Fibroblast of lung (primary cell): ENCODE measurements around the gene GOLT1B. TPM values are rescaled to one million over a fixed set of nuclear protein-coding genes. Genes with fewer than 3 reads are reported as not detected.

Source experiments
- DNase-seq, 2 donors: peaks; one replicate each; pipeline versions ENCODE4 v3.0.0 to v3.0.0-alpha.2; 2010; ENCODE audit warnings: low read depth in 2 of 2
- H2AFZ ChIP-seq: 2 replicates; pipeline ENCODE4 v1.5.1; 2012; ENCODE audit warnings: low read length, control low read depth, inconsistent platforms
- H3K27ac ChIP-seq: 2 replicates; pipeline ENCODE4 v1.5.1; 2011; ENCODE audit warnings: low read length, control low read depth; ENCODE audit not compliant: insufficient read depth
- H3K27me3 ChIP-seq: 2 replicates; pipeline ENCODE4 v1.5.1; 2011; ENCODE audit warnings: mild to moderate bottlenecking, low read length; ENCODE audit not compliant: control insufficient read depth, insufficient read depth
- H3K36me3 ChIP-seq: 2 replicates; pipeline ENCODE4 v1.5.1; 2011; ENCODE audit warnings: low read length; ENCODE audit not compliant: control insufficient read depth, insufficient read depth
- H3K4me1 ChIP-seq: 2 replicates; pipeline ENCODE4 v1.5.1; 2011; ENCODE audit warnings: low read length; ENCODE audit not compliant: control insufficient read depth, insufficient read depth; ENCODE audit errors: extremely low read depth
- H3K4me2 ChIP-seq: 2 replicates; pipeline ENCODE4 v1.5.1; 2011; ENCODE audit warnings: low read length, control low read depth; ENCODE audit not compliant: insufficient read depth; ENCODE audit errors: extremely low read depth
- H3K4me3 ChIP-seq, 4 experiments: fragments of 200-600 bp in 1 of 4; sonication (generic) in 1 of 4; replicated peaks in 1 of 4; 2 replicates each; pipeline ENCODE4 v1.5.1; 2011 to 2016; ENCODE audit warnings: low read length in 4 of 4, low read depth in 3 of 4, mild to moderate bottlenecking in 3 of 4, control low read depth in 2 of 4, inconsistent platforms in 1 of 4, mixed read lengths in 1 of 4; ENCODE audit not compliant: insufficient read depth in 1 of 4; ENCODE audit errors: control extremely low read depth in 1 of 4
- H3K79me2 ChIP-seq: 2 replicates; pipeline ENCODE4 v1.5.1; 2012; ENCODE audit warnings: mild to moderate bottlenecking, low read length, inconsistent platforms; ENCODE audit not compliant: control insufficient read depth, insufficient read depth
- H3K9ac ChIP-seq: 2 replicates; pipeline ENCODE4 v1.5.1; 2011; ENCODE audit warnings: mild to moderate bottlenecking, low read length, control low read depth; ENCODE audit not compliant: insufficient read depth
- H3K9me3 ChIP-seq: 2 replicates; pipeline ENCODE4 v1.5.1; 2012; ENCODE audit warnings: low read depth, low read length; ENCODE audit not compliant: control insufficient read depth, insufficient read depth
- H4K20me1 ChIP-seq: 2 replicates; pipeline ENCODE4 v1.5.1; 2011; ENCODE audit warnings: low read length; ENCODE audit not compliant: control insufficient read depth, insufficient read depth; ENCODE audit errors: extremely low read depth
- CTCF ChIP-seq, 2 donors: IDR thresholded peaks in 1 of 2; conservative IDR thresholded peaks in 1 of 2; 1 replicate in 1 of 2; 2 replicates in 1 of 2; pipeline ENCODE4 v1.5.1; 2011 to 2012; ENCODE audit warnings: low read length in 2 of 2, control low read depth in 1 of 2, inconsistent platforms in 1 of 2, low read depth in 1 of 2, mild to moderate bottlenecking in 1 of 2
- EZH2 ChIP-seq: IDR thresholded peaks from 2 replicates; pipeline ENCODE4 v1.5.1; 2012; ENCODE audit warnings: low read length, control low read depth, mild to moderate bottlenecking; ENCODE audit errors: missing control alignments
- polyA plus RNA-seq, 2 donors: library from polyadenylated mRNA; depleted of rRNA in 1 of 2; stranded (reverse) in 1 of 2; unstranded in 1 of 2; fragments of >200 nt; gene quantifications; 2 replicates each; pipeline ENCODE4 v1.2.1, GENCODE V29; 2011 to 2012; ENCODE audit warnings: missing spikeins in 1 of 2
- total RNA-seq: library from RNA; depleted of rRNA; stranded (reverse); fragments of >200 nt; gene quantifications from 2 replicates; pipeline ENCODE4 v1.2.1, GENCODE V29; 2014

Gene GOLT1B
- total and polyA plus RNA-seq, 2 donors (not counting 1 experiment from before 2014, with no cell fraction given), result 41.3 to 56.8 TPM

GRCh38 chr12:21476949-21477348 is 24.6 kb upstream of the GOLT1B start:
- Histone ChIP-seq H3K79me2 (no peaks in the 10 kb centered on the region), H3K9ac (no peak overlapping the region), H3K36me3 (peaks cover 9% of the 10 kb centered on the region), H2AFZ (no peak overlapping the region), H3K27ac (no peak overlapping the region), H4K20me1 (no peaks in the 10 kb centered on the region), H3K4me1 (no peaks in the 10 kb centered on the region), H3K4me3 (no peak overlapping the region), H3K4me2 (no peak overlapping the region), H3K9me3 (no peaks in the 10 kb centered on the region), H3K27me3 (no peaks in the 10 kb centered on the region)
- peak; percentile 45 to 67 for DNase-seq
- TF ChIP-seq CTCF (conservative IDR thresholded peaks at IDR 0.05 in 1 of 2, IDR thresholded peaks at IDR 0.05 in 1 of 2; ENCODE audit: low read depth in 1 of 2, low read length in 2 of 2) (no peak), EZH2 (no peak)

- TF ChIP-seq CTCF (conservative IDR thresholded peaks at IDR 0.05 in 1 of 2, IDR thresholded peaks at IDR 0.05 in 1 of 2; ENCODE audit: low read depth in 1 of 2, low read length in 2 of 2) (no peak), EZH2 (no peak)
- no peaks in the 10 kb centered on the region for H3K27me3 ChIP-seq
- no peak overlapping the region for H2AFZ ChIP-seq
- H3K9ac ChIP-seq, result no peak overlapping the region
- no peak overlapping the region for H3K4me2 ChIP-seq
- no peaks in the 10 kb centered on the region for H4K20me1 ChIP-seq
- H3K27ac ChIP-seq, result no peak overlapping the region
- DNase-seq, result no peak
- H3K4me1 ChIP-seq, result no peaks in the 10 kb centered on the region
- H3K79me2 ChIP-seq, result no peaks in the 10 kb centered on the region
- no peak overlapping the region for H3K4me3 ChIP-seq
- H3K9me3 ChIP-seq, result no peaks in the 10 kb centered on the region
- peaks cover 12% of the 10 kb centered on the region for H3K36me3 ChIP-seq
Observed at GRCh38 chr12:21478756-21479455, 22.7 kb upstream of the GOLT1B start.

- Histone ChIP-seq H3K27me3 (no peaks in the 10 kb centered on the region), H3K4me1 (no peaks in the 10 kb centered on the region), H2AFZ (no peak overlapping the region), H3K79me2 (no peaks in the 10 kb centered on the region), H3K4me3 (no peak overlapping the region), H4K20me1 (no peaks in the 10 kb centered on the region), H3K36me3 (peaks cover 12% of the 10 kb centered on the region), H3K9me3 (no peaks in the 10 kb centered on the region), H3K9ac (no peak overlapping the region), H3K27ac (no peak overlapping the region), H3K4me2 (no peak overlapping the region)
- no peak for TF ChIP-seq CTCF (conservative IDR thresholded peaks at IDR 0.05 in 1 of 2, IDR thresholded peaks at IDR 0.05 in 1 of 2; ENCODE audit: low read depth in 1 of 2, low read length in 2 of 2)
- TF ChIP-seq EZH2, result no peak
- no peak for DNase-seq
Observed at GRCh38 chr12:21483531-21483930, 18.1 kb upstream of the GOLT1B start.
